Measurements from ENCODE around the gene NCF4. TPM values are rescaled to one million over a fixed set of nuclear protein-coding genes. Genes with fewer than 3 reads are reported as not detected.
A peak's percentile ranks its signal among the peaks of the same experiment; 100 is the strongest.

NCF4 gene
- total and polyA plus RNA-seq, 5 experiments from 2014 or later, result 0.39 to 3.1 (median 1.7) TPM; not detected in 1

- Mint-ChIP-seq H3K4me3 (no peak overlapping the region), H3K9me3 (no peaks in the 10 kb centered on the region), H3K36me3 (no peaks in the 10 kb centered on the region), H3K4me1 (peaks cover 0 to 7% (median under 1%) of the 10 kb centered on the region in 4 donors), H3K27ac (no peak overlapping the region), H3K27me3 (peaks cover 0 to 13% (median 7%) of the 10 kb centered on the region in 5 donors)
- ATAC-seq (no peak), DNase-seq (peak in 1 of 10 donors; percentile 7)
- POLR2A ChIA-PET, result no interaction called here
Observed at GRCh38 chr22:36871669-36872081, 10.9 kb downstream of the NCF4 start.

DNA sequence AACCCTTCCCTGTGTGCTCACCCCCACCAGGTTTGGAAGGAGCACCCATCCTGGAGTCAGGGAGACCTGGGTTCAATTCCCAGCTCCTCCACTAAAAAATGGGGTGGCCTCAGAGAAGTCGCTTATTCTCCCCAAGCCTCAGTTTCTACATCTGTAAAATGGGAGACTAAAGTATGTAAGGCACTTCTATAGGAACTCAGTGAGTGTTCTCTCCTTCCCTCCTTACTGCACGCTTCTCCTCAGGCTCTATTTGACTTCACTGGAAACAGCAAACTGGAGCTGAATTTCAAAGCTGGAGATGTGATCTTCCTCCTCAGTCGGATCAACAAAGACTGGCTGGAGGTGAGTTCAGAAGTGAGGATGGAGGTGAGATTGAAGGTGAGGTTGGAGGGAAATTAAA is 11.3 kb downstream of the NCF4 start:
- no peak for ATAC-seq
- Mint-ChIP-seq H3K36me3 (no peaks in the 10 kb centered on the region), H3K27me3 (peaks cover 0 to 15% (median 11%) of the 10 kb centered on the region in 5 donors), H3K27ac (no peak overlapping the region), H3K9me3 (no peaks in the 10 kb centered on the region), H3K4me3 (no peak overlapping the region), H3K4me1 (peaks cover 0 to 7% (median 0%) of the 10 kb centered on the region in 4 donors)
- DNase-seq, result no peak
- POLR2A ChIA-PET, result no interaction called here

GRCh38 chr22:36872866-36873498 is 12.2 kb downstream of the NCF4 start:
- no peak for DNase-seq
- peak overlapping the region in 4 of 10 donors; percentile 11 to 77 (median 38) for H3K27ac Mint-ChIP-seq
- H3K4me1 Mint-ChIP-seq, result peaks cover 0 to 7% (median 0%) of the 10 kb centered on the region in 4 donors
- H3K27me3 Mint-ChIP-seq, result peaks cover 0 to 20% (median 12%) of the 10 kb centered on the region in 5 donors
- H3K9me3 Mint-ChIP-seq, result no peaks in the 10 kb centered on the region
- no peak overlapping the region for H3K4me3 Mint-ChIP-seq
- H3K36me3 Mint-ChIP-seq, result no peaks in the 10 kb centered on the region
- ATAC-seq, result no peak
- POLR2A ChIA-PET, result no interaction called here

- Mint-ChIP-seq H3K9me3 (no peaks in the 10 kb centered on the region), H3K27me3 (peaks cover 0 to 20% (median 12%) of the 10 kb centered on the region in 5 donors), H3K4me3 (no peak overlapping the region), H3K36me3 (no peaks in the 10 kb centered on the region), H3K27ac (peak overlapping the region in 4 of 10 donors; percentile 60 to 77 (median 62)), H3K4me1 (peaks cover 0 to 7% (median 0%) of the 10 kb centered on the region in 4 donors)
- POLR2A ChIA-PET, result no interaction called here
- no peak for DNase-seq
- no peak for ATAC-seq
Observed at GRCh38 chr22:36873614-36874308, 13.0 kb downstream of the NCF4 start.

DNA sequence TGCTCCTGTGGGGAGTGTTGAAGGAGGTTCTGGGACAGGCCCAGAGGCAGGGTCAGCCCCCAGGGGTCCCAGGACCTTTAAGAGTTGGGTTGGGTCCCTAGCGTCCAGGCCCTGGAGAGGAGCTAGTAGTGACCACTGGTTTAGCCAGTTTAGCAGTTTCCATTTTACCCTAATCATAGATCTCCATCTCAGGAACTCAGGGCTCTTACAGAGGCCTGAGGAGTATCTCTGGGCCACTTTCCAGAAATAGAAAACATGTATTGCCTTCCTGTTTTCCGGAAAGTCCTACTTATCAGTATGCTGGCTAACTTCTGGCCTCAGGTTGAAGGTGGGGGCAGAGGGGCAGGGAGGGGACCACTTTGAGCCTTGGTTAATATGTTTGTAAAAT is 13.5 kb downstream of the NCF4 start:
- peaks cover 0 to 2% (median 0%) of the 10 kb centered on the region in 9 donors for H3K9me3 Mint-ChIP-seq
- H3K36me3 Mint-ChIP-seq, result no peaks in the 10 kb centered on the region
- POLR2A ChIA-PET, result no interaction called here
- no peak overlapping the region for H3K4me3 Mint-ChIP-seq
- DNase-seq, result no peak
- peaks cover 0 to 20% (median 12%) of the 10 kb centered on the region in 5 donors for H3K27me3 Mint-ChIP-seq
- ATAC-seq, result no peak
- peaks cover 0 to 7% (median 0%) of the 10 kb centered on the region in 4 donors for H3K4me1 Mint-ChIP-seq
- H3K27ac Mint-ChIP-seq, result peak overlapping the region in 1 of 10 donors; percentile 77

GRCh38 chr22:36874736-36875135 is 13.9 kb downstream of the NCF4 start:
- DNase-seq, result no peak
- Mint-ChIP-seq H3K27me3 (peaks cover 0 to 20% (median 12%) of the 10 kb centered on the region in 5 donors), H3K4me1 (peaks cover 0 to 7% (median 0%) of the 10 kb centered on the region in 4 donors), H3K9me3 (peaks cover 0 to 6% (median 2%) of the 10 kb centered on the region in 9 donors), H3K36me3 (no peaks in the 10 kb centered on the region), H3K27ac (no peak overlapping the region), H3K4me3 (no peak overlapping the region)
- POLR2A ChIA-PET, result no interaction called here
- no peak for ATAC-seq

- H3K27me3 Mint-ChIP-seq, result peaks cover 0 to 20% (median 11%) of the 10 kb centered on the region in 5 donors
- H3K27ac Mint-ChIP-seq, result no peak overlapping the region
- H3K36me3 Mint-ChIP-seq, result no peaks in the 10 kb centered on the region
- DNase-seq (no peak), ATAC-seq (no peak)
- H3K4me3 Mint-ChIP-seq, result no peak overlapping the region
- peaks cover 0 to 16% (median 10%) of the 10 kb centered on the region in 9 donors for H3K9me3 Mint-ChIP-seq
- POLR2A ChIA-PET, result no interaction called here
- H3K4me1 Mint-ChIP-seq, result peaks cover 0 to 7% (median 0%) of the 10 kb centered on the region in 4 donors
Observed at GRCh38 chr22:36875741-36876140, 14.9 kb downstream of the NCF4 start.

DNA sequence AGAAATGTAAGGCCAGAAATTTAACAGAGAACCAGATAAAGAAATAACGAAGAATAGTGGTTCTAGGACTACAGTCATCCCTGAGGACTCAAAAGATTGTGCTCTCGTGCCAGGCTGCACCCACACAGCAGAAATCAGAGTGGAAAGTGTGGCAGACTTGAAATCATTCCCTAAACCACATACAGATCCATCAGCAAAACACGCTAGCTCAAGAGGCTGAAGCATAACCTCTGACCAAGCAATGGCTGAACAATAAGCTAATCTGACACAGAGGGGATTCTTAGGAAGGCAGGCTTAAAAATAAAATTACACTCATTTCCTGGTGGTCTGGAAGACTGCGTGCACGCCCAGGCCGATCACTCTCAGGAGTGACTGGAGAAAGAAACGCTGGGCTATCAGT is 19.0 kb downstream of the NCF4 start:
- POLR2A ChIA-PET, result no interaction called here
- no peak overlapping the region for H3K4me3 Mint-ChIP-seq
- peaks cover 0 to 15% (median 6%) of the 10 kb centered on the region in 3 donors for H3K36me3 Mint-ChIP-seq
- no peak overlapping the region for H3K27ac Mint-ChIP-seq
- ATAC-seq (no peak), DNase-seq (no peak)
- peaks cover 1 to 20% (median 12%) of the 10 kb centered on the region in 5 donors for H3K27me3 Mint-ChIP-seq
- peaks cover 6 to 49% (median 35%) of the 10 kb centered on the region in 9 donors for H3K9me3 Mint-ChIP-seq
- peaks cover 0 to 3% (median 0%) of the 10 kb centered on the region in 4 donors for H3K4me1 Mint-ChIP-seq

DNA sequence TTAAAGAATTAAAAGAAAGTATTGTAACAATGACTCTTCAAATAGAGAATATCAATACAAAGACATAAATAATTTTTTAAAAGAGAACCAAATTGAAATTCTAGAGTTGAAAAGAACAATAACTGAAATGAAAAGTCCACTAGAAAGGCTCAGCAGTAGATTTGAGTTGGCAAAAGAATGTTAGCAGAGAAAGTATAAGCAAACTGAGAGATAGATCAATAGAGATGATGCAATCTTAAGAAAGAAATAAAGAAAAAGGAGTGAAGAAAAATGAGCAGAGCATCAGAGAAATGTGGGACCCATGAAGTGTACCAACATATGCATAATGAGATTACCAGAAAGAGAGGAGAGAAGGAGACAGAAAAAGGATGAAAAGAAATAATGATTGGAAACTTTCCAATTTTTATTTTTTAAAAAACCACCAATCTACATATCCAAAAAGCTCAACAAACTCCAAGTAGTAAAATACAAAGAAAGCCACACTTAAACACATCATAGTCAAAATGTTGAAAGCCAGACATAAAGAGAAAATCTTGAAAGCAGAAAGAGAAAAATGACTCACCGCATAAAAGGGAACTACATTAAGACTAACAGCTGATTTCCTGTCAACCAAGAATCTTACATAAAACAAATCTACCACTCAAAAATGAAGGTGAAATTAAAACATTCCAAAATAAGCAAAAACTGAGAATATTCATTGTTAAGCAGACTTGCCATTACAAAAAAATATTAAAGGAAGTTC is 20.9 kb downstream of the NCF4 start:
- no peak overlapping the region for H3K4me3 Mint-ChIP-seq
- peaks cover 6 to 49% (median 35%) of the 10 kb centered on the region in 9 donors for H3K9me3 Mint-ChIP-seq
- peaks cover 2 to 21% (median 9%) of the 10 kb centered on the region in 5 donors for H3K27me3 Mint-ChIP-seq
- peak in 1 of 2 donors; percentile 39 for ATAC-seq
- POLR2A ChIA-PET, result no interaction called here
- peaks cover 0 to 9% (median 0%) of the 10 kb centered on the region in 4 donors for H3K4me1 Mint-ChIP-seq
- peak in 2 of 10 donors; percentile 12 to 23 for DNase-seq
- H3K36me3 Mint-ChIP-seq, result peaks cover 0 to 15% (median 6%) of the 10 kb centered on the region in 3 donors
- H3K27ac Mint-ChIP-seq, result peak overlapping the region in 2 of 10 donors; percentile 2 to 59

GRCh38 chr22:36884349-36885158 is 23.7 kb downstream of the NCF4 start:
- POLR2A ChIA-PET, result no interaction called here
- Mint-ChIP-seq H3K4me1 (peaks cover 0 to 12% (median 4%) of the 10 kb centered on the region in 4 donors), H3K4me3 (no peak overlapping the region), H3K27ac (peak overlapping the region in 1 of 10 donors; percentile 29), H3K9me3 (peaks cover 6 to 45% (median 32%) of the 10 kb centered on the region in 9 donors), H3K27me3 (peaks cover 0 to 25% (median 14%) of the 10 kb centered on the region in 5 donors), H3K36me3 (peaks cover 0 to 15% (median 6%) of the 10 kb centered on the region in 3 donors)
- DNase-seq, result no peak
- no peak for ATAC-seq

DNA sequence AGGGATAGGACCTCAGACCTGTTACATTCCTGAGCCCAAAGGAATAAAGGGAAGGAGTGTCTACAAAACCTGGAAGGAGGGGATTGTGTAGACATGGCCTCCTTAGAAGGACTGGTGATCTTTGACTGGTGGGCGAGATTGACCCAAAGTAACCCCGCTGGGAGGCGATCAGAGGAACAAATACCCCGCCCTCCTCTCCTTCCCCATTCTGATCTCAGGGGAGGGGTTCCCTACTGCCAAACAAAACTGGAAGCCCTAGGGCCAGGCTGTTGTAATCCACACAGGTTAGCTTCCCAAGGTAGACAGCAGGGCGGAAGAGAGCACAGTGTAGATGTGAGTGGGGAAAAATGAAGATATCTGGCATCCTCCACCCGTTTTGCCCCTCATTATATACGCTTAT is 24.7 kb downstream of the NCF4 start:
- POLR2A ChIA-PET, result no interaction called here
- H3K9me3 Mint-ChIP-seq, result peaks cover 6 to 36% (median 23%) of the 10 kb centered on the region in 9 donors
- H3K4me1 Mint-ChIP-seq, result peaks cover 0 to 12% (median 4%) of the 10 kb centered on the region in 4 donors
- no peak overlapping the region for H3K27ac Mint-ChIP-seq
- H3K36me3 Mint-ChIP-seq, result peaks cover 0 to 15% (median 6%) of the 10 kb centered on the region in 3 donors
- DNase-seq (no peak), ATAC-seq (no peak)
- H3K4me3 Mint-ChIP-seq, result no peak overlapping the region
- H3K27me3 Mint-ChIP-seq, result peaks cover 0 to 25% (median 14%) of the 10 kb centered on the region in 5 donors

DNA sequence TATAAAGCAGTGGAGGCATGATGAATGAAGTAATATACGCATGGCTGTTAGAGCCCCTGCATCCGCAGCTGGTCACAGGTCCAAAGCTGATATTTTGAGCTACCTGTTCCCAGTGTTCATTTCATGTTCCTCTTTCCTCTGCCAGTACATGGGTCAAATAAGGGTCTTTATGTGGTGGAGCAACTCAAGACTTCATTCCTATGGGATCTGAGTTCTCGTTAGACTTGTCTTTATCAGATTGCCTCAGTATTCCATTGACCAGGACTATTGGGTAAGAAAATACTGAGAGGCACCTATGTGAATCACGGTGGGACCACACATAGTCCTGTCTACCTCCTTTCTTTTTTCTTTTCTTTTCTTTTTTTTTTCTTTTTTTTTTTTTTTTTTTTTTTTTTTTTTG is 25.2 kb downstream of the NCF4 start:
- peaks cover 0 to 25% (median 14%) of the 10 kb centered on the region in 5 donors for H3K27me3 Mint-ChIP-seq
- H3K4me3 Mint-ChIP-seq, result no peak overlapping the region
- ATAC-seq, result no peak
- peaks cover 0 to 12% (median 4%) of the 10 kb centered on the region in 4 donors for H3K4me1 Mint-ChIP-seq
- peaks cover 0 to 15% (median 6%) of the 10 kb centered on the region in 3 donors for H3K36me3 Mint-ChIP-seq
- H3K9me3 Mint-ChIP-seq, result peaks cover 4 to 30% (median 20%) of the 10 kb centered on the region in 9 donors
- H3K27ac Mint-ChIP-seq, result no peak overlapping the region
- POLR2A ChIA-PET, result no interaction called here
- no peak for DNase-seq

Data from naive thymus-derived CD8-positive, alpha-beta T cell (primary cell).